CD14-positive monocyte (primary cell): ENCODE measurements around the gene CX3CL1. TPM values are rescaled to one million over a fixed set of nuclear protein-coding genes. Genes with fewer than 3 reads are reported as not detected.
"Not testable (repeated sequence)": the region's sequence is repeated elsewhere in the genome, so short reads cannot be mapped to it uniquely, and the experiment has no call there.

ENCODE experiments used
- DNase-seq, 3 donors: peaks; one replicate each; pipeline ENCODE4 v3.0.0-alpha.2; 2011 to 2022
- H2AFZ ChIP-seq: 2 replicates; pipeline ENCODE4 v1.6.0; 2012; ENCODE audit warnings: mild to moderate bottlenecking, low read depth, low read length, inconsistent platforms; ENCODE audit not compliant: insufficient read depth, poor library complexity, severe bottlenecking
- H3K27ac ChIP-seq, 2 donors: 1 replicate in 1 of 2; 2 replicates in 1 of 2; pipeline ENCODE4 v1.5.1; 2012 to 2013; ENCODE audit warnings: low read length in 2 of 2, control low read depth in 1 of 2, inconsistent platforms in 1 of 2, low read depth in 1 of 2, mild to moderate bottlenecking in 1 of 2
- H3K27me3 ChIP-seq, 2 donors: one replicate each; pipeline versions ENCODE4 v1.6.0 to v1.6.1; 2011 to 2013; ENCODE audit warnings: low read length in 2 of 2; ENCODE audit not compliant: control insufficient read depth in 2 of 2, insufficient read depth in 2 of 2
- H3K36me3 ChIP-seq, 2 donors: replicated peaks in 1 of 2; 1 replicate in 1 of 2; 2 replicates in 1 of 2; pipeline versions ENCODE4 v1.5.1 to v1.6.1; 2012 to 2013; ENCODE audit warnings: low read length in 2 of 2, control low read depth in 1 of 2, inconsistent platforms in 1 of 2, mild to moderate bottlenecking in 1 of 2; ENCODE audit not compliant: insufficient read depth in 2 of 2, control insufficient read depth in 1 of 2
- H3K4me1 ChIP-seq, 2 donors: 1 replicate in 1 of 2; 2 replicates in 1 of 2; pipeline versions ENCODE4 v1.5.1 to v1.6.1; 2012 to 2013; ENCODE audit warnings: low read length in 2 of 2, control low read depth in 1 of 2, inconsistent platforms in 1 of 2, mild to moderate bottlenecking in 1 of 2, moderate library complexity in 1 of 2; ENCODE audit not compliant: insufficient read depth in 2 of 2, control insufficient read depth in 1 of 2
- H3K4me2 ChIP-seq: replicated peaks from 2 replicates; pipeline ENCODE3; 2012; ENCODE audit warnings: low read length, moderate library complexity, mild to moderate bottlenecking; ENCODE audit not compliant: poor library complexity, severe bottlenecking; ENCODE audit errors: extremely low read depth
- H3K4me3 ChIP-seq, 3 experiments: fragments of 200-600 bp in 1 of 3; sonication (generic) in 1 of 3; replicated peaks in 1 of 3; 1 replicate in 2 of 3; 2 replicates in 1 of 3; pipeline ENCODE4 v1.5.1; 2011 to 2013; ENCODE audit warnings: low read length in 3 of 3, mild to moderate bottlenecking in 3 of 3, control low read depth in 2 of 3, low read depth in 2 of 3, inconsistent platforms in 1 of 3, moderate library complexity in 1 of 3
- H3K79me2 ChIP-seq: 2 replicates; pipeline ENCODE4 v1.6.0; 2012; ENCODE audit warnings: mild to moderate bottlenecking, control low read depth, inconsistent platforms, low read length, moderate library complexity; ENCODE audit not compliant: insufficient read depth
- H3K9ac ChIP-seq: 2 replicates; pipeline ENCODE4 v1.6.0; 2017; ENCODE audit warnings: low read length, mild to moderate bottlenecking; ENCODE audit not compliant: insufficient read depth, poor library complexity, severe bottlenecking
- H3K9me3 ChIP-seq, 2 donors: replicated peaks in 1 of 2; 1 replicate in 1 of 2; 2 replicates in 1 of 2; pipeline versions ENCODE4 v1.5.1 to v1.6.1; 2012 to 2013; ENCODE audit warnings: low read length in 2 of 2, control low read depth in 1 of 2; ENCODE audit not compliant: control insufficient read depth in 1 of 2, insufficient read depth in 1 of 2
- H4K20me1 ChIP-seq: 2 replicates; pipeline ENCODE4 v1.6.0; 2012; ENCODE audit warnings: mild to moderate bottlenecking, low read length, control low read depth, moderate library complexity; ENCODE audit not compliant: insufficient read depth
- H3K27ac Mint-ChIP-seq, 7 donors: one replicate each; pipeline ENCODE4 v1.8.0; 2020; ENCODE audit warnings: mild to moderate bottlenecking in 7 of 7, mixed read lengths in 7 of 7, moderate library complexity in 6 of 7, inconsistent platforms in 2 of 7
- H3K27me3 Mint-ChIP-seq, 3 donors: one replicate each; pipeline ENCODE4 v1.8.0; 2021 to 2022; ENCODE audit warnings: low read depth in 3 of 3, mild to moderate bottlenecking in 3 of 3, mixed read lengths in 3 of 3, moderate library complexity in 3 of 3, inconsistent platforms in 1 of 3
- H3K36me3 Mint-ChIP-seq, 2 donors: one replicate each; pipeline ENCODE4 v1.8.0; 2020; ENCODE audit warnings: mixed read lengths in 2 of 2, inconsistent platforms in 1 of 2, mild to moderate bottlenecking in 1 of 2
- H3K4me1 Mint-ChIP-seq: one replicate; pipeline ENCODE4 v1.8.0; 2020; ENCODE audit warnings: mild to moderate bottlenecking, mixed read lengths
- H3K4me3 Mint-ChIP-seq, 2 donors: one replicate each; pipeline ENCODE4 v1.8.0; 2020; ENCODE audit warnings: mild to moderate bottlenecking in 2 of 2, mixed read lengths in 2 of 2, moderate library complexity in 1 of 2
- H3K9me3 Mint-ChIP-seq, 7 donors: one replicate each; pipeline ENCODE4 v1.8.0; 2020 to 2022; ENCODE audit warnings: mixed read lengths in 7 of 7, mild to moderate bottlenecking in 6 of 7, moderate library complexity in 6 of 7, inconsistent platforms in 2 of 7
- CTCF ChIP-seq: fragments of 200-600 bp; IDR thresholded peaks from one replicate; pipeline ENCODE4 v1.8.0; 2022; ENCODE audit warnings: antibody characterized with exemption, mild to moderate bottlenecking
- WGBS: methylation state at CpG from one replicate; pipeline ENCODE4 v1.1.5; 2013; ENCODE audit warnings: missing lambda C conversion rate; ENCODE audit not compliant: insufficient coverage; 5-methylcytosine and 5-hydroxymethylcytosine counted together
- intact Hi-C, 2 donors: fragments of 100-400 bp; cut with micrococcal nuclease; formaldehyde crosslinking; loops; one replicate each; pipeline versions ENCODE4 v1.15.0 to v1.15.1; 2023
- polyA plus RNA-seq, 3 donors: library from polyadenylated mRNA; depleted of rRNA in 1 of 3; unstranded in 2 of 3; stranded (reverse) in 1 of 3; fragments of 300-500 nt in 2 of 3; fragments of >200 nt in 1 of 3; fragmentation: Illumina TruSeq in 2 of 3; gene quantifications; 1 replicate in 2 of 3; 2 replicates in 1 of 3; pipeline ENCODE4 v1.2.3, GENCODE V29; 2012 to 2021

Gene CX3CL1
- polyA plus RNA-seq, 3 donors, result not detected

- H3K4me2 ChIP-seq, result no peak overlapping the region
Measured at GRCh38 chr16:57395026-57395425, 22.7 kb downstream of the CX3CL1 start.

GRCh38 chr16:57396786-57397185, 24.5 kb downstream of the CX3CL1 start:
- H3K36me3 ChIP-seq, result no peaks in the 10 kb centered on the region
- TF ChIP-seq CTCF, result no peak
- Mint-ChIP-seq H3K27me3 (peaks cover 4 to 10% (median 7%) of the 10 kb centered on the region in 3 donors), H3K9me3 (peaks cover 0 to 11% (median 7%) of the 10 kb centered on the region in 7 donors), H3K4me1 (peaks cover 4% of the 10 kb centered on the region), H3K36me3 (no peaks in the 10 kb centered on the region), H3K27ac (no peak overlapping the region), H3K4me3 (no peak overlapping the region)
- 78% methylated on average over 2 of the region's 4 CpGs for WGBS
- no peak for DNase-seq
- H3K4me3 ChIP-seq, result no peak overlapping the region
- H3K9me3 ChIP-seq, result peaks cover 0 to 9% of the 10 kb centered on the region in 2 donors
- no peak overlapping the region for H3K4me2 ChIP-seq
- H3K79me2 ChIP-seq, result no peaks in the 10 kb centered on the region
- peaks cover 0 to 6% of the 10 kb centered on the region in 2 donors for H3K4me1 ChIP-seq
- intact Hi-C loops, result no loop called here
- H3K9ac ChIP-seq, result no peak overlapping the region
- peaks cover 0 to 2% of the 10 kb centered on the region in 2 donors for H3K27me3 ChIP-seq
- H4K20me1 ChIP-seq, result no peaks in the 10 kb centered on the region
- H3K27ac ChIP-seq, result no peak overlapping the region
- H2AFZ ChIP-seq, result no peak overlapping the region

More at GRCh38 chr16:57395026-57395425, 22.7 kb downstream of the CX3CL1 start:
- Mint-ChIP-seq H3K4me3 (no peak overlapping the region), H3K9me3 (peaks cover 0 to 11% (median 5%) of the 10 kb centered on the region in 7 donors), H3K36me3 (no peaks in the 10 kb centered on the region), H3K27me3 (peaks cover 6 to 16% (median 13%) of the 10 kb centered on the region in 3 donors), H3K4me1 (peaks cover 4% of the 10 kb centered on the region), H3K27ac (no peak overlapping the region)
- Histone ChIP-seq H3K36me3 (no peaks in the 10 kb centered on the region), H3K27ac (no peak overlapping the region), H3K4me3 (no peak overlapping the region), H3K27me3 (peaks cover 0 to 7% of the 10 kb centered on the region in 2 donors), H4K20me1 (no peaks in the 10 kb centered on the region), H2AFZ (no peak overlapping the region), H3K4me1 (peaks cover 0 to 6% of the 10 kb centered on the region in 2 donors), H3K9ac (no peak overlapping the region), H3K79me2 (no peaks in the 10 kb centered on the region), H3K9me3 (peaks cover 0 to 9% of the 10 kb centered on the region in 2 donors)
- 100% methylated on average over 3 of the region's 5 CpGs for WGBS
- no peak for DNase-seq
- no peak for TF ChIP-seq CTCF
- intact Hi-C loops, result no loop called here

GRCh38 chr16:57397493-57397892, 25.2 kb downstream of the CX3CL1 start:
- H3K4me1 ChIP-seq, H3K27ac ChIP-seq, H3K36me3 ChIP-seq, H3K36me3 Mint-ChIP-seq, H3K9me3 ChIP-seq, H2AFZ ChIP-seq, DNase-seq, H3K9ac ChIP-seq, H3K4me3 Mint-ChIP-seq, H4K20me1 ChIP-seq, H3K27me3 Mint-ChIP-seq, H3K79me2 ChIP-seq, H3K4me3 ChIP-seq, H3K27me3 ChIP-seq, intact Hi-C loops, H3K27ac Mint-ChIP-seq, H3K4me2 ChIP-seq, H3K4me1 Mint-ChIP-seq: not testable (repeated sequence)
- peaks cover 0 to 11% (median 7%) of the 10 kb centered on the region in 7 donors for H3K9me3 Mint-ChIP-seq
- WGBS, result no CpG with 5 or more reads among the region's 4 CpGs
